Measurements from ENCODE around the gene SCGB1D1. TPM values are rescaled to one million over a fixed set of nuclear protein-coding genes. Genes with fewer than 3 reads are reported as not detected.
A peak's percentile ranks its signal among the peaks of the same experiment; 100 is the strongest.

SCGB1D1 gene, protein sequence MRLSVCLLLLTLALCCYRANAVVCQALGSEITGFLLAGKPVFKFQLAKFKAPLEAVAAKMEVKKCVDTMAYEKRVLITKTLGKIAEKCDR
- total RNA-seq, result not detected

DNA sequence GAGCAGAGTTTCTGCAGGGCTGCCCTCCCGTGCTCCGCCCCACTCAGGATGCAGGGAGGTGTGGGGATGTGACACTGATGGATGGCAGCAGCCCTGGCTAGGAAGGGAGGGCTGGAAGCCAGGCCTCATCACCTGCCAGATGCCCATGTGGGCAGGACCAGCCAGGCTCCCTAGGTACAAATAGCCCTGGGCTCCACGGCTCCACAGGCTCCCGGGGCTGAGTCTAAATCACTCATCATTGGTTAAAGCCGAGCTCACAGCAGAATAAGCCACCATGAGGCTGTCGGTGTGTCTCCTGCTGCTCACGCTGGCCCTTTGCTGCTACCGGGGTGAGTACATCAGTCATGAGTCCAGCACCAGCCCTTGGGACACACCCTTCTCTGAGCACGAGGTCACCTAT is at the start of gene SCGB1D1:
Gene SCGB1D1 (plus strand): TSS at position 206 of the 400 bp plus-strand sequence. CDS start 69 bp downstream, at position 275.
- Mint-ChIP-seq H3K9me3 (no peaks in the 10 kb centered on the region), H3K36me3 (ENCODE audit: insufficient read depth in 2 of 2) (no peaks in the 10 kb centered on the region), H3K27me3 (ENCODE audit: low read depth) (peaks cover 43% of the 10 kb centered on the region), H3K4me3 (no peak within 1 kb of the TSS), H3K27ac (no peak within 1 kb of the TSS), H3K4me1 (ENCODE audit: low read depth) (no peaks in the 10 kb centered on the region)
- ATAC-seq (replicated peaks in 1 of 2), result no peak
- DNase-seq, result no peak

- Mint-ChIP-seq H3K4me1 (ENCODE audit: low read depth) (no peaks in the 10 kb centered on the region), H3K9me3 (no peaks in the 10 kb centered on the region), H3K27me3 (ENCODE audit: low read depth) (no peaks in the 10 kb centered on the region), H3K27ac (no peak overlapping the region), H3K36me3 (ENCODE audit: insufficient read depth in 2 of 2) (peaks cover 2 to 6% of the 10 kb centered on the region in 2 donors), H3K4me3 (no peak overlapping the region)
- ATAC-seq (replicated peaks in 1 of 2) (no peak), DNase-seq (no peak)
These were observed 49.5 kb upstream of the SCGB1D1 start for GRCh38 chr11:62140304-62141110.

DNA sequence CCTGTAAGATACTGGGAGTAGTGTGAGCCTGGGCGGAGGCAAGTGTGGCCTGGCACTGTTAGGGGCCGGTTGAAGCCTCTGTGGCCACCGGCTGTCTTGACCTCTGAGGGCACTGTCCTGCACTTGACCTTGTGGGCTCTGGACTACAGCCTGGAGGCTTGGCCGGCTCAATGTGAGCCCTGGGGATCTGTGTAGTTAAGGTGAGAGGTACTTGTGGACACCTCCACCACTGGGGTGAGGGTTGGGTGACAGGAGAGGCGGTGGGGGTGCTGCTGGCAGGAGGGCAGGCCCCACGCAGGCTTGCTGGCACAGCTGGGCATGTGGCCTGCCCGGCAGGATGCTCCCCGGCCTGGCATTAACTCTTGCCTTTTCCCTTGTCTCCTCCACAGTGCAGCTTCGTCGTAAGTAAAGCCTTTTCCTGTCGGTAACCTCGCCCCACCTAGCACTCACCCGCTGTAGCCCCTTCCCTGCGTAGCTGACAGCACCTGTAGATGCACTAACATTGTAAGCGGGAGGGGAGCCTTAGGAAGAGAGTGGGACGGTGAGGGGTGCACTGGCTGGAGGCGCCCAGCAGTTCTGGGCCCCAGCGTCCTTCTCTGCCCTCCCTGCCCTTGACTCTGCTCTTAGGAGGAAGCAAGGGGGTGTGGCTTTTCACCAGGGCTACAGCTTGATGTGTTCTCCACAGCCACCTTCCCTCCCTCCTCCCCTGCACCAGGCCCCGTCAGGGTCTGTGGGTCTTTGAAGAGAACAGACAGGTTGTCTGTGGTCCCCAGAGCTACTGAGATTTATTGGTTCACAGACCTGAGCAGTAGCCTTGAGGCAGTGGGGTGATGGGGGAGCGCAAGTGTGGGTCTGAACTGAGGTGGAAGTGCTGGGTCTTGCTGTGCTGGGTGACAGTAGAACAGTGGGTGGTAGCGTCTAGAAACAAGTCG is 48.6 kb upstream of the SCGB1D1 start:
- DNase-seq, result no peak
- Mint-ChIP-seq H3K36me3 (ENCODE audit: insufficient read depth in 2 of 2) (peaks cover under 1 to 11% of the 10 kb centered on the region in 2 donors), H3K4me1 (ENCODE audit: low read depth) (no peaks in the 10 kb centered on the region), H3K9me3 (no peaks in the 10 kb centered on the region), H3K27me3 (ENCODE audit: low read depth) (no peaks in the 10 kb centered on the region), H3K4me3 (no peak overlapping the region), H3K27ac (no peak overlapping the region)
- ATAC-seq (replicated peaks in 1 of 2), result no peak

GRCh38 chr11:62142043-62142375 is 48.0 kb upstream of the SCGB1D1 start:
- Mint-ChIP-seq H3K27me3 (ENCODE audit: low read depth) (no peaks in the 10 kb centered on the region), H3K9me3 (no peaks in the 10 kb centered on the region), H3K4me3 (no peak overlapping the region), H3K36me3 (ENCODE audit: insufficient read depth in 2 of 2) (peaks cover 2 to 9% of the 10 kb centered on the region in 2 donors), H3K4me1 (ENCODE audit: low read depth) (no peaks in the 10 kb centered on the region), H3K27ac (no peak overlapping the region)
- ATAC-seq (replicated peaks in 1 of 2) (no peak), DNase-seq (no peak)

DNA sequence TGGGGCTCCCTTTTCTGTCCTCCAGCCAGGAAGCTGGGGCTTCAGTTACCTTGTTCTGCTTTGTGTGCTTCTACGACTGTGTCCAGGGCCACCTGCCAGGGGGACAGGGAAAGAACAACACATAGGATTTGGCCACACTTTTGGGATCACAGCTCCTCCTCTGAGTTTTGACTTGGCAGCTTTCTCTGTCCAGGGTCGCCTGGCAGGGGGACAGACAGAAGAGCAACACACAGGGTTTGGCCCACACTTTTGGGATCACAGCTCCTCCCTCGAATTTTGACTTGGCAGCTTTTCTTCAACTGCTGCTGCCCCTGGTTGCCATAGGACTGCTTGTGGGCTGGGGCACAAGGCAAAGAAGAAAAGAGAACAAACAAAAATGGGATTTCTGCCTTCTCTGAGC is 47.1 kb upstream of the SCGB1D1 start:
- H3K27me3 Mint-ChIP-seq (ENCODE audit: low read depth), result no peaks in the 10 kb centered on the region
- H3K27ac Mint-ChIP-seq, result no peak overlapping the region
- peaks cover 4 to 14% of the 10 kb centered on the region in 2 donors for H3K36me3 Mint-ChIP-seq (ENCODE audit: insufficient read depth in 2 of 2)
- no peak for ATAC-seq (replicated peaks in 1 of 2)
- H3K4me3 Mint-ChIP-seq, result no peak overlapping the region
- H3K9me3 Mint-ChIP-seq, result no peaks in the 10 kb centered on the region
- no peaks in the 10 kb centered on the region for H3K4me1 Mint-ChIP-seq (ENCODE audit: low read depth)
- DNase-seq, result no peak

DNA sequence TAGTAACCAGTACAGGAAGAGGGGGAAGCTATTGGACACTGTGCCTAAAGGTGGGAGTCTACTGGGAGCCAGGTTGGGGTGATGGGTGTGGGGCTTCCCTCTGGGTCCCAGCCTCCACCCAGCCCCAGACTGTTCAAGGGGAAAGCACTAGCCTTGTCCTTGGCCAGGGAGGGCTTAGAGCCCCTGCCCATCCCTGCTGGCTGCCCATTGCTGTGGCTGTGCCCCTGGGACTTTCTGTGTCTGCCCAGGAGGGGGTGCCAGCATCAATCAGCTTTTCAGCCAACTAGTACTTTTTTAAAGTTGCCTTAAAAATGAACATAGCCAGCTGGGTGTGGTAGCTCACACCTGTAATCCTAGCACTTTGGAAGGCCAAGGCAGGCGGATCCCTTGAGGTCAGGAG is 46.3 kb upstream of the SCGB1D1 start:
- no peaks in the 10 kb centered on the region for H3K27me3 Mint-ChIP-seq (ENCODE audit: low read depth)
- H3K4me3 Mint-ChIP-seq, result no peak overlapping the region
- ATAC-seq (replicated peaks in 1 of 2) (no peak), DNase-seq (no peak)
- H3K4me1 Mint-ChIP-seq (ENCODE audit: low read depth), result no peaks in the 10 kb centered on the region
- peaks cover 4 to 14% of the 10 kb centered on the region in 2 donors for H3K36me3 Mint-ChIP-seq (ENCODE audit: insufficient read depth in 2 of 2)
- H3K9me3 Mint-ChIP-seq, result no peaks in the 10 kb centered on the region
- H3K27ac Mint-ChIP-seq, result no peak overlapping the region

DNA sequence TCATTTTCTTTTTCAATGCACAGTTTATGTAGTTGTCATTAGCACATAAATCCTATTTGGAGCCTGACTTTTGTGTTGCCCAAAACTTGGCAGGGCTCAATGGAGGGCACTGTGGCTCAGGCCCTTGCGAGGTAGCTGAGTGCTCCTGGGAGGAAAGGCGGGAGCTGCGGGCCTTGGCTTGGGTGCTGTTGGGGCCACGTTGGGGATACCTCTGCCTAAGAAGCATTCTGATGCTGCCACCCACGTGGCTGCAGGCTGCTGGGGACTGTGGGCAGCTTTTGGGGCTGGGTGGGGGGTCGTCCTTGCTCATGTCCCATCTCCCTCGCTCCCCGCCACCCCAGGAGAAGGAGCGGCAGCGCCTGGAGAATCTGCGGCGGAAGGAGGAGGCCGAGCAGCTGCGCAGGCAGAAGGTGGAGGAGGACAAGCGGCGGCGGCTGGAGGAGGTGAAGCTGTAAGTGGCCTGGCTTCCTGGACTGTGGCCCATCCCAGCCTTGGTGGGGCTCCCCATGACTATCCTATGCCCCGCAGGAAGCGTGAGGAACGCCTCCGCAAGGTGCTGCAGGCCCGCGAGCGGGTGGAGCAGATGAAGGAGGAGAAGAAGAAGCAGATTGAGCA is 45.3 kb upstream of the SCGB1D1 start:
- DNase-seq, result no peak
- H3K27me3 Mint-ChIP-seq (ENCODE audit: low read depth), result no peaks in the 10 kb centered on the region
- H3K9me3 Mint-ChIP-seq, result no peaks in the 10 kb centered on the region
- no peak overlapping the region for H3K4me3 Mint-ChIP-seq
- ATAC-seq (replicated peaks in 1 of 2), result no peak
- H3K36me3 Mint-ChIP-seq (ENCODE audit: insufficient read depth in 2 of 2), result peaks cover 4 to 19% of the 10 kb centered on the region in 2 donors
- H3K4me1 Mint-ChIP-seq (ENCODE audit: low read depth), result no peaks in the 10 kb centered on the region
- no peak overlapping the region for H3K27ac Mint-ChIP-seq

DNA sequence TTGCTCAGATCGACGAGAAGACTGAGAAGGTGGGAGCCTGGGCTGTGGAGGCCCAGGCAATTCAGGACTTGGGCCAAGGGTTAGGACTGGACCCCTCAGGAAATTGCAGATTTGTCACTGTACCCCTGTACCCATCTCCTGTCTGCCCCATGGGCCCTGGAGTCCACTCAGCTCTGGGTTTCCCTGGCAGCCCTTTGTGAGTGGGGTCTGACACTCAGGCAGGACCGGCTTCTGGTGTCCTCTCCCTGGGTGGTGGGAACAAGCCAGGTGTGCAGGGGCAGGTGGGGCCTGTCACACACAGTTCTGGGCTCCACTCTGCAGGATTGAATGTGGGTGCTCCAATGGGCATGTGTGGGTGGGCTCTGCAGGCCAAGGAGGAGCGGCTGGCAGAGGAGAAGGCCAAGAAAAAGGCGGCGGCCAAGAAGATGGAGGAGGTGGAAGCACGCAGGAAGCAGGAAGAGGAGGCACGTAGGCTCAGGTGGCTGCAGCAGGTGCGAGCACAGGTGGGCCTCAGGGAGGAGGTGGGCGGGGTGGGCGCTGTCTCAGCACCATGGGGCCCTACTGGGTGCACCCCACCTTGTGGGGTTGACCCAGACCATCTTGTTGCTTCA is 44.6 kb upstream of the SCGB1D1 start:
- Mint-ChIP-seq H3K4me3 (no peak overlapping the region), H3K27ac (no peak overlapping the region), H3K36me3 (ENCODE audit: insufficient read depth in 2 of 2) (peaks cover 4 to 21% of the 10 kb centered on the region in 2 donors), H3K4me1 (ENCODE audit: low read depth) (no peaks in the 10 kb centered on the region), H3K9me3 (no peaks in the 10 kb centered on the region), H3K27me3 (ENCODE audit: low read depth) (no peaks in the 10 kb centered on the region)
- DNase-seq, result no peak
- no peak for ATAC-seq (replicated peaks in 1 of 2)

DNA sequence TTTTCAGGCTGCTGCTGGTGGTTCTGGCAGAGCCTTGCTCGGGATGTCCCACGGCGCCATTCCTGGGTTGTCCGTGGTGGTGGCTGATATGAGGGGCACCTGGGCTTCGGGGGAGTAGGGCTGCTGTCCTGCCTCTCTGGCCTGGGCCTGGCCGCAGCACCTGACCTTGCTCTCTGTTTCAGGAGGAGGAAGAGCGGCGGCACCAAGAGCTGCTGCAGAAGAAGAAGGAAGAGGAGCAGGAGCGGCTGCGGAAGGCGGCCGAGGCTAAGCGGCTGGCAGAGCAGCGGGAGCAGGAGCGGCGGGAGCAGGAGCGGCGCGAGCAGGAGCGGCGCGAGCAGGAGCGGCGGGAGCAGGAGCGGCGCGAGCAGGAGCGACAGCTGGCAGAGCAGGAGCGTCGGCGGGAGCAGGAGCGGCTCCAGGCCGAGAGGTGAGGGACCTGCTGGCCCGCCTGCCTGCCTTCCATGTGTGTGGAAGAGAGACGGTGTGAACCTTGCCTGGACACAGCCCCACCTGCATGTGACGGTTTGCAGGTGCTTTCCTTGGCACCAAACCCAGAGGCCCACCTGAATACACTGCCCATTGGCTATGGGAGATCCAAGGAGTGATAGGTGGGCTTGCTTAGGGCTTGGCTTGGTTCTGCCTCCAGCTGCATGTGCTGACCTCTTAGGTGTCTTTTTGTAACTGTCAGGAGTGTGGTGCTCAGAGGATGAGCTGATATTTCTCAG is 43.4 kb upstream of the SCGB1D1 start:
- Mint-ChIP-seq H3K27ac (peak overlapping the region; percentile 8), H3K36me3 (ENCODE audit: insufficient read depth in 2 of 2) (peaks cover 4 to 28% of the 10 kb centered on the region in 2 donors), H3K4me3 (no peak overlapping the region), H3K4me1 (ENCODE audit: low read depth) (no peaks in the 10 kb centered on the region), H3K9me3 (no peaks in the 10 kb centered on the region), H3K27me3 (ENCODE audit: low read depth) (no peaks in the 10 kb centered on the region)
- no peak for DNase-seq
- ATAC-seq (replicated peaks in 1 of 2), result no peak

GRCh38 chr11:62147545-62147944 is 42.5 kb upstream of the SCGB1D1 start:
- H3K27me3 Mint-ChIP-seq (ENCODE audit: low read depth), result no peaks in the 10 kb centered on the region
- H3K4me1 Mint-ChIP-seq (ENCODE audit: low read depth), result no peaks in the 10 kb centered on the region
- no peak overlapping the region for H3K4me3 Mint-ChIP-seq
- ATAC-seq (replicated peaks in 1 of 2) (no peak), DNase-seq (no peak)
- peaks cover 4 to 28% of the 10 kb centered on the region in 2 donors for H3K36me3 Mint-ChIP-seq (ENCODE audit: insufficient read depth in 2 of 2)
- no peaks in the 10 kb centered on the region for H3K9me3 Mint-ChIP-seq
- H3K27ac Mint-ChIP-seq, result no peak overlapping the region

- H3K4me1 Mint-ChIP-seq (ENCODE audit: low read depth), result no peaks in the 10 kb centered on the region
- H3K27ac Mint-ChIP-seq, result no peak overlapping the region
- ATAC-seq (replicated peaks in 1 of 2) (no peak), DNase-seq (no peak)
- no peaks in the 10 kb centered on the region for H3K9me3 Mint-ChIP-seq
- H3K27me3 Mint-ChIP-seq (ENCODE audit: low read depth), result no peaks in the 10 kb centered on the region
- no peak overlapping the region for H3K4me3 Mint-ChIP-seq
- H3K36me3 Mint-ChIP-seq (ENCODE audit: insufficient read depth in 2 of 2), result peaks cover 10 to 27% of the 10 kb centered on the region in 2 donors
These were observed 41.6 kb upstream of the SCGB1D1 start for GRCh38 chr11:62148271-62148980.

Data from activated T-cell treated with anti-CD3 and anti-CD28 coated beads, Interleukin-2, amount 50 U/mL, for 72 hours (primary cell).